GM12891 (cell line): ENCODE data around the gene CRK.
"Not testable (repeated sequence)": the region's sequence is repeated elsewhere in the genome, so short reads cannot be mapped to it uniquely, and the experiment has no call there.

Experiments used
- POLR2A ChIP-seq: IDR thresholded peaks from 2 replicates; pipeline ENCODE4 v1.6.1; 2011; ENCODE audit warnings: low read depth, low read length, control low read depth
- POLR2AphosphoS5 ChIP-seq: IDR thresholded peaks from 2 replicates; pipeline ENCODE4 v1.6.1; 2011; ENCODE audit warnings: low read depth, low read length, control low read depth
- TAF1 ChIP-seq: IDR thresholded peaks from 2 replicates; pipeline ENCODE4 v1.6.1; 2011; ENCODE audit warnings: low read depth, low read length, control low read depth

DNA sequence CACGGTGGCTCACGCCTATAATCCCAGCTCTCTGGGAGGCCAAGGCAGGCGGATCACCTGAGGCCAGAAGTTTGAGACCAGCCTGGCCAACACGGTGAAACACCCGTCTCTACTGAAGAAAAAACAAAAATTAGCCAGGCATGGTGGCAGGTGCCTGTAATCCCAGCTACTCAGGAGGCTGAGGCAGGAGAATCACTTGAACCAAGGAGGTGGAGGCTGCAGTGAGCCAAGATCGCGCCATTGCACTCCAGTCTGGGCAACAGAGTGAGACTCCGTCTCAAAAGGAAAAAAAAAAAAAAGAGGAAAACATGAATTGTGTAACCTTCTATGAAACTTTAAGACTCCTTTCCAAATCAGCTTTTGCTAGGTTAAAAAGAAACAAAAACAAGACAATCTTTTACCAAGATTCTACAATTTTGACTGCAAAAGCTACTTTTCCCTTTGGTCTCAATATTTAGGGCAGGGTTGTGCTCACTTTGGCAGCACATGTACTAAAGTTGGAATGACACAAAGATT, 69.3 kb downstream of the CRK start:
- not testable (repeated sequence) for TF ChIP-seq POLR2AphosphoS5, POLR2A, TAF1
